Measurements from ENCODE around the gene DLK2.

The DLK2 gene

DNA sequence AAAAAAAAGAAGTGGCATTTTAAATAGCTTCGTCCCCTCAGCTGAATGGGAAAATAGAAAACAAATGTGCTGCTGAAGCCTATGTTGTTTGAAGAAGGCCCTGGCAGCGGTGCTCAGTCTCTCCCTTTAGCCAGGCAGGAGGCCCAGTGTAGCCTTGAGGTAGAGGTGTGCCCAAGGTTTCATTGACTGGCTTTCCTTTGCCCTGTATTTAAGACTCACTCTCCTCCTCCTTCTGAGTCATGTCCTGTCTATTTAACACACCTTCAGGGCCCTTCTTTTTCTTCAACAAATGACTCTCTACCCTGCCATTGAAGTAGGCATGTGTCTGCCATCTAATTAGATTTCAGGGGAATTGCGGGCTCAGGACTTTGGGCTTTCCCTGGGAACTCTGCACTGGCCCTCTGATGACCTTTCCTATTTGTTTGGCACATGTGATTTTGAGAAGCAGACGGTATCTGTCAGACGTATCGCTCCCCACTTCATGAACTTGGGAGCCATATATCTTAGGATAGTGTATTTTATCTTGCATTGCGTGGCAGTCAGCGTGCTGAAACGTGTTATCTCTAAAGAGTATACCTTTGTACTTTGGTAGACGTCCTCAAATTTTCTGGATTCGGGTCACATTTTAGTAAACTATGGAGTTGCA, 26.4 kb upstream of the DLK2 start:
- no peak for DNase-seq (ENCODE audit: low read depth)
- H3K4me3 ChIP-seq (ENCODE audit: low read depth, low read length), result no peak overlapping the region

GRCh38 chr6:43481075-43481474, 25.7 kb upstream of the DLK2 start:
- no peak overlapping the region for H3K4me3 ChIP-seq (ENCODE audit: low read depth, low read length)
- TF ChIP-seq, protein P1, sequence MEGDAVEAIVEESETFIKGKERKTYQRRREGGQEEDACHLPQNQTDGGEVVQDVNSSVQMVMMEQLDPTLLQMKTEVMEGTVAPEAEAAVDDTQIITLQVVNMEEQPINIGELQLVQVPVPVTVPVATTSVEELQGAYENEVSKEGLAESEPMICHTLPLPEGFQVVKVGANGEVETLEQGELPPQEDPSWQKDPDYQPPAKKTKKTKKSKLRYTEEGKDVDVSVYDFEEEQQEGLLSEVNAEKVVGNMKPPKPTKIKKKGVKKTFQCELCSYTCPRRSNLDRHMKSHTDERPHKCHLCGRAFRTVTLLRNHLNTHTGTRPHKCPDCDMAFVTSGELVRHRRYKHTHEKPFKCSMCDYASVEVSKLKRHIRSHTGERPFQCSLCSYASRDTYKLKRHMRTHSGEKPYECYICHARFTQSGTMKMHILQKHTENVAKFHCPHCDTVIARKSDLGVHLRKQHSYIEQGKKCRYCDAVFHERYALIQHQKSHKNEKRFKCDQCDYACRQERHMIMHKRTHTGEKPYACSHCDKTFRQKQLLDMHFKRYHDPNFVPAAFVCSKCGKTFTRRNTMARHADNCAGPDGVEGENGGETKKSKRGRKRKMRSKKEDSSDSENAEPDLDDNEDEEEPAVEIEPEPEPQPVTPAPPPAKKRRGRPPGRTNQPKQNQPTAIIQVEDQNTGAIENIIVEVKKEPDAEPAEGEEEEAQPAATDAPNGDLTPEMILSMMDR (IDR thresholded peaks at IDR 0.05; ENCODE audit: control insufficient read depth, extremely low read depth, insufficient read depth), result no peak
- DNase-seq (ENCODE audit: low read depth), result no peak

More for the DNA sequence above, 26.4 kb upstream of the DLK2 start:
- TF ChIP-seq, protein P1 (IDR thresholded peaks at IDR 0.05; ENCODE audit: control insufficient read depth, extremely low read depth, insufficient read depth), result no peak

DNA sequence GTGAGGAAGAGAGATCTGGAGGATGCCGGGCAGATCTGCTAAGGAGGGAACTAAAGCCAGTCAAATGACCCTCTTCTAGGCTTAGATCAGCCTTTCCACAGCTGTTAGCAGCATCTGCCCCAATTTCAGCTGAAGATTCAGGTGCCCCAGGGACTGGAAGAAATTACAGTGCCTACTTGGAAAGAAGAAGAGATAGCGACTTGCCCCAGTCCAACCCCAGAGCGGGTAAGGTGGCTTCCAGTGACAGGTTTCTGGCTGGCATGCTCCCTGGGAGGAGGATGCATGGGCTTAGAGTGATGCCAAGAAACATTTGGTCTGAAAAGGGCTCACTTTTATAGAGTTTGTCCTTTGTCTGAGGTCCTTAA, 22.6 kb upstream of the DLK2 start:
- H3K4me3 ChIP-seq (ENCODE audit: low read depth, low read length), result peak overlapping the region; percentile 85
- TF ChIP-seq, protein P1 (IDR thresholded peaks at IDR 0.05; ENCODE audit: control insufficient read depth, extremely low read depth, insufficient read depth), result no peak
- no peak for DNase-seq (ENCODE audit: low read depth)

- H3K4me3 ChIP-seq (ENCODE audit: low read depth, low read length), result peak within 1 kb of the TSS; percentile 85
- no peak for DNase-seq (ENCODE audit: low read depth)
- TF ChIP-seq, protein P1 (IDR thresholded peaks at IDR 0.05; ENCODE audit: control insufficient read depth, extremely low read depth, insufficient read depth), result no peak
Observed at GRCh38 chr6:43477235-43478007, 22.1 kb upstream of the DLK2 start, which contains the start of gene TJAP1. Gene TJAP1, plus strand, starts transcription at chr6:43477570. Its CDS starts 21,432 bp downstream, at chr6:43499002.

- H3K4me3 ChIP-seq (ENCODE audit: low read depth, low read length), result peak overlapping the region; percentile 85
- TF ChIP-seq, protein P1 (IDR thresholded peaks at IDR 0.05; ENCODE audit: control insufficient read depth, extremely low read depth, insufficient read depth), result no peak
- DNase-seq (ENCODE audit: low read depth), result no peak
Observed at GRCh38 chr6:43476746-43477145, 21.4 kb upstream of the DLK2 start.

DNA sequence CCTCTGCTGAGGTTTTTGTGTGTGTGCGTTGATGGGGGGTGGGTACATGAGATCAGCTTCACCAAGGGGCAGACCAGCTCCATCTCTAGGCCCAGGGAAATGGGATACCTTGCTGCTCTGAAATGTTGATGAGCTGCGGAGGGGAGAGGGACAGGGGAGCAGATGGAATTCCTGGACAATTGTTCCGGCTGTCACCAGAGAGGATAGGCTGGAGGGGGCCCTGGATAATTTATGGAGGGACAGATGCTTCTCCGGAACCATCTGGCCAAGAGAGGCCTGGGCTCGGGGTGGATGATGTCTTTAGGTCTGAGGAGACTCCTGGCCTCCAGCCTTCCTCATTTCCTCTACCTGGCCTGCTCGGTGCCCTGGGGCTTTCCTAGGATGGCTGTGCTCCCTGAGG, 20.2 kb upstream of the DLK2 start:
- H3K4me3 ChIP-seq (ENCODE audit: low read depth, low read length), result no peak overlapping the region
- TF ChIP-seq, protein P1 (IDR thresholded peaks at IDR 0.05; ENCODE audit: control insufficient read depth, extremely low read depth, insufficient read depth), result no peak
- no peak for DNase-seq (ENCODE audit: low read depth)
